GM12873 (cell line): ENCODE results near the gene MPRIP.

Source experiments
- CTCF ChIP-seq: IDR thresholded peaks from 2 replicates; pipeline ENCODE4 v1.5.1; 2012; ENCODE audit warnings: low read depth, mild to moderate bottlenecking, moderate library complexity, low read length, control low read depth; ENCODE audit not compliant: insufficient read depth; ENCODE audit errors: missing control alignments

Gene MPRIP

GRCh38 chr17:17079761-17080160 is 37.5 kb downstream of the MPRIP start:
- TF ChIP-seq CTCF: no peak

- no peak for TF ChIP-seq CTCF
Observed at GRCh38 chr17:17080181-17080631, 37.9 kb downstream of the MPRIP start.

GRCh38 chr17:17080781-17081180 is 38.5 kb downstream of the MPRIP start:
- TF ChIP-seq CTCF: no peak

GRCh38 chr17:17081304-17081940 is 39.2 kb downstream of the MPRIP start:
- TF ChIP-seq CTCF: no peak

GRCh38 chr17:17082878-17083277 is 40.6 kb downstream of the MPRIP start:
- no peak for TF ChIP-seq CTCF

- no peak for TF ChIP-seq CTCF
Observed at GRCh38 chr17:17084317-17084835, 42.1 kb downstream of the MPRIP start.

GRCh38 chr17:17084941-17085340 is 42.7 kb downstream of the MPRIP start:
- TF ChIP-seq CTCF: no peak
